B cell (primary cell): Measurements from ENCODE around the gene LRTM2. TPM values are rescaled to one million over a fixed set of nuclear protein-coding genes. Genes with fewer than 3 reads are reported as not detected.

Experiments used
- ATAC-seq: fragments of 200-7000 bp; cut with Tn5 transposase; one replicate; pipeline ENCODE4 v1.10.0; 2021; ENCODE audit warnings: low read depth, mild to moderate bottlenecking, moderate number of reproducible peaks, moderate library complexity
- CTCF ChIA-PET: fragments of 350-600 bp; sonication (Branson Sonifier 250); formaldehyde crosslinking; loops from one replicate; lab custom pipeline; 2021; ENCODE audit warnings: antibody characterized with exemption, inconsistent platforms; lab: Charles Lee
- POLR2A ChIA-PET: fragments of 350-600 bp; sonication (Branson Sonifier 250); formaldehyde crosslinking; loops from one replicate; lab custom pipeline; 2021; ENCODE audit warnings: antibody characterized with exemption; lab: Charles Lee
- DNase-seq: peaks from one replicate; pipeline ENCODE4 v3.0.0; 2013
- H2AFZ ChIP-seq: 2 replicates; pipeline ENCODE4 v1.6.1; 2012; ENCODE audit warnings: mild to moderate bottlenecking, low read depth, low read length; ENCODE audit not compliant: insufficient read depth, poor library complexity, severe bottlenecking
- H3K27ac ChIP-seq, 2 donors: 1 replicate in 1 of 2; 2 replicates in 1 of 2; pipeline ENCODE4 v1.5.1; 2012 to 2013; ENCODE audit warnings: low read length in 2 of 2, mild to moderate bottlenecking in 2 of 2, moderate library complexity in 1 of 2
- H3K27me3 ChIP-seq, 4 experiments: fragments of 200-600 bp in 1 of 4; sonication (generic) in 1 of 4; replicated peaks in 1 of 4; 1 replicate in 2 of 4; 2 replicates in 2 of 4; pipeline versions ENCODE4 v1.6.1 to v1.7.0; 2013 to 2016; ENCODE audit warnings: low read length in 3 of 4, mild to moderate bottlenecking in 2 of 4, mixed read lengths in 1 of 4, moderate library complexity in 1 of 4; ENCODE audit not compliant: insufficient read depth in 4 of 4, control insufficient read depth in 3 of 4; ENCODE audit errors: control extremely low read depth in 1 of 4
- H3K36me3 ChIP-seq, 2 experiments: replicated peaks in 1 of 2; 1 replicate in 1 of 2; 2 replicates in 1 of 2; pipeline versions ENCODE4 v1.6.1 to v1.7.1; 2013; ENCODE audit warnings: low read length in 1 of 2; ENCODE audit not compliant: insufficient read depth in 2 of 2, control insufficient read depth in 1 of 2; ENCODE audit errors: control extremely low read depth in 1 of 2, extremely low read depth in 1 of 2
- H3K4me1 ChIP-seq, 2 donors: fragments of 200-600 bp in 1 of 2; sonication (generic) in 1 of 2; 1 replicate in 1 of 2; 2 replicates in 1 of 2; pipeline versions ENCODE4 v1.5.1 to v1.6.1; 2013 to 2017; ENCODE audit warnings: low read length in 2 of 2; ENCODE audit not compliant: control insufficient read depth in 2 of 2, insufficient read depth in 2 of 2
- H3K4me2 ChIP-seq: replicated peaks from 2 replicates; pipeline ENCODE3; 2012; ENCODE audit warnings: mild to moderate bottlenecking, low read depth, low read length; ENCODE audit not compliant: poor library complexity, severe bottlenecking
- H3K4me3 ChIP-seq, 5 experiments: fragments of 200-600 bp in 1 of 5; sonication (generic) in 1 of 5; 1 replicate in 3 of 5; 2 replicates in 2 of 5; pipeline versions ENCODE4 v1.5.1 to v1.7.0; 2011 to 2016; ENCODE audit warnings: low read length in 4 of 5, mild to moderate bottlenecking in 4 of 5, low read depth in 2 of 5, control low read depth in 1 of 5, moderate library complexity in 1 of 5; ENCODE audit not compliant: insufficient read depth in 1 of 5; ENCODE audit errors: control extremely low read depth in 1 of 5, extremely low read depth in 1 of 5
- H3K79me2 ChIP-seq: fragments of 200-600 bp; sonication (generic); one replicate; pipeline ENCODE4 v1.6.0; 2016; ENCODE audit warnings: low read length; ENCODE audit not compliant: control insufficient read depth, insufficient read depth
- H3K9ac ChIP-seq: fragments of 200-600 bp; sonication (generic); 2 replicates; pipeline ENCODE4 v1.6.1; 2017; ENCODE audit warnings: mild to moderate bottlenecking, low read length, moderate library complexity
- H3K9me3 ChIP-seq, 3 donors: one replicate each; pipeline versions ENCODE4 v1.6.1 to v1.7.1; 2013; ENCODE audit warnings: low read length in 2 of 3; ENCODE audit not compliant: control insufficient read depth in 2 of 3, insufficient read depth in 1 of 3; ENCODE audit errors: control extremely low read depth in 1 of 3
- H4K20me1 ChIP-seq: 2 replicates; pipeline ENCODE4 v1.6.0; 2012; ENCODE audit warnings: mild to moderate bottlenecking, low read length; ENCODE audit not compliant: insufficient read depth, control insufficient read depth, poor library complexity, severe bottlenecking
- H3K27ac Mint-ChIP-seq: one replicate; pipeline ENCODE4 v1.8.0; 2021; ENCODE audit warnings: mixed read lengths
- H3K27me3 Mint-ChIP-seq: one replicate; pipeline ENCODE4 v1.8.0; 2021; ENCODE audit warnings: mixed read lengths
- H3K4me1 Mint-ChIP-seq: one replicate; pipeline ENCODE4 v1.8.0; 2021; ENCODE audit warnings: mixed read lengths
- H3K4me3 Mint-ChIP-seq: one replicate; pipeline ENCODE4 v1.8.0; 2021; ENCODE audit warnings: mixed read lengths
- H3K9me3 Mint-ChIP-seq: one replicate; pipeline ENCODE4 v1.8.0; 2022; ENCODE audit warnings: mixed read lengths; ENCODE audit not compliant: insufficient read depth
- CTCF ChIP-seq: fragments of 200-600 bp; IDR thresholded peaks from one replicate; pipeline ENCODE4 v1.8.0; 2022; ENCODE audit warnings: antibody characterized with exemption, mild to moderate bottlenecking
- EZH2 ChIP-seq: IDR thresholded peaks from 2 replicates; pipeline ENCODE4 v1.6.1; 2012; ENCODE audit warnings: borderline replicate concordance, low read depth, mild to moderate bottlenecking, moderate library complexity, low read length; ENCODE audit not compliant: insufficient read depth, poor library complexity, severe bottlenecking
- WGBS: methylation state at CpG from one replicate; pipeline ENCODE4 v1.1.5; 2013; ENCODE audit warnings: missing lambda C conversion rate; ENCODE audit not compliant: insufficient coverage; 5-methylcytosine and 5-hydroxymethylcytosine counted together
- intact Hi-C: fragments of 100-400 bp; cut with micrococcal nuclease; formaldehyde crosslinking; loops from one replicate; pipeline ENCODE4 v1.10.0; 2022
- polyA plus RNA-seq: library from polyadenylated mRNA; depleted of rRNA; stranded (reverse); fragments of >200 nt; gene quantifications from 2 replicates; pipeline ENCODE4 v1.2.3, GENCODE V29; 2012
- total RNA-seq, 2 donors: library from RNA; stranded (reverse); fragments of 120-200 nt in 1 of 2; gene quantifications; 1 replicate in 1 of 2; 2 replicates in 1 of 2; pipeline versions ENCODE4 v1.2.3 to v1.2.4, GENCODE V29; 2013 to 2022

The LRTM2 gene
- total and polyA plus RNA-seq, 2 donors (not counting 1 experiment from before 2014, with no cell fraction given) = not detected

GRCh38 chr12:1878695-1879094 is 58.3 kb downstream of the LRTM2 start:
- Histone ChIP-seq H3K79me2 (no peaks in the 10 kb centered on the region), H3K9me3 (no peaks in the 10 kb centered on the region), H4K20me1 (no peaks in the 10 kb centered on the region), H2AFZ (no peak overlapping the region), H3K4me3 (no peak overlapping the region), H3K27ac (no peak overlapping the region), H3K27me3 (no peaks in the 10 kb centered on the region), H3K4me1 (no peaks in the 10 kb centered on the region), H3K36me3 (no peaks in the 10 kb centered on the region), H3K9ac (no peak overlapping the region), H3K4me2 (no peak overlapping the region)
- 97% methylated on average over 3 of the region's 5 CpGs for WGBS
- H3K4me3 Mint-ChIP-seq = no peak overlapping the region
- DNase-seq (no peak), ATAC-seq (no peak)
- peaks cover 22% of the 10 kb centered on the region for H3K27me3 Mint-ChIP-seq
- POLR2A ChIA-PET = no interaction called here
- H3K4me1 Mint-ChIP-seq = no peaks in the 10 kb centered on the region
- no peaks in the 10 kb centered on the region for H3K9me3 Mint-ChIP-seq
- TF ChIP-seq EZH2 (no peak), CTCF (no peak)
- intact Hi-C loops = no loop called here
- CTCF ChIA-PET = no interaction called here
- H3K27ac Mint-ChIP-seq = no peak overlapping the region

GRCh38 chr12:1879633-1880032 is 59.3 kb downstream of the LRTM2 start:
- ATAC-seq (no peak), DNase-seq (no peak)
- Histone ChIP-seq H3K9ac (no peak overlapping the region), H4K20me1 (no peaks in the 10 kb centered on the region), H3K4me3 (no peak overlapping the region), H3K27ac (no peak overlapping the region), H3K4me1 (no peaks in the 10 kb centered on the region), H3K9me3 (no peaks in the 10 kb centered on the region), H3K27me3 (no peaks in the 10 kb centered on the region), H3K36me3 (no peaks in the 10 kb centered on the region), H2AFZ (no peak overlapping the region), H3K79me2 (no peaks in the 10 kb centered on the region), H3K4me2 (no peak overlapping the region)
- Mint-ChIP-seq H3K9me3 (no peaks in the 10 kb centered on the region), H3K4me1 (no peaks in the 10 kb centered on the region), H3K4me3 (no peak overlapping the region), H3K27me3 (peaks cover 20% of the 10 kb centered on the region), H3K27ac (no peak overlapping the region)
- CTCF ChIA-PET = no interaction called here
- intact Hi-C loops = no loop called here
- POLR2A ChIA-PET = no interaction called here
- WGBS = 93% methylated on average over 9 of the region's 10 CpGs
- no peak for TF ChIP-seq EZH2
- no peak for TF ChIP-seq CTCF
